Skeletal muscle tissue (tissue), 4 donors: Measurements from ENCODE around the gene FXYD6. TPM values are rescaled to one million over a fixed set of nuclear protein-coding genes. Genes with fewer than 3 reads are reported as not detected.
A peak's percentile ranks its signal among the peaks of the same experiment; 100 is the strongest.

ENCODE experiments used
- H3K27ac ChIP-seq: one replicate; pipeline ENCODE4 v1.7.0; 2013; ENCODE audit warnings: mild to moderate bottlenecking, low read depth, low read length, inconsistent platforms
- H3K27me3 ChIP-seq, 3 donors: one replicate each; pipeline ENCODE4 v1.7.0; 2013; ENCODE audit warnings: low read length in 3 of 3; ENCODE audit not compliant: control insufficient read depth in 3 of 3, insufficient read depth in 3 of 3
- H3K36me3 ChIP-seq, 3 donors: one replicate each; pipeline ENCODE4 v1.7.0; 2013; ENCODE audit warnings: low read length in 3 of 3; ENCODE audit not compliant: control insufficient read depth in 3 of 3, insufficient read depth in 3 of 3
- H3K4me1 ChIP-seq, 3 donors: one replicate each; pipeline ENCODE4 v1.7.0; 2013; ENCODE audit warnings: low read length in 3 of 3, mild to moderate bottlenecking in 3 of 3; ENCODE audit not compliant: control insufficient read depth in 3 of 3, insufficient read depth in 3 of 3
- H3K4me3 ChIP-seq, 3 donors: one replicate each; pipeline ENCODE4 v1.7.0; 2013; ENCODE audit warnings: low read length in 3 of 3
- H3K9ac ChIP-seq, 3 donors: one replicate each; pipeline ENCODE4 v1.7.0; 2013; ENCODE audit warnings: low read length in 3 of 3, mild to moderate bottlenecking in 3 of 3, moderate library complexity in 2 of 3, low read depth in 1 of 3
- H3K9me3 ChIP-seq, 3 donors: one replicate each; pipeline ENCODE4 v1.7.0; 2013; ENCODE audit warnings: low read length in 3 of 3; ENCODE audit not compliant: control insufficient read depth in 3 of 3
- total RNA-seq: library from RNA; depleted of rRNA; stranded (reverse); fragments of >200 nt; gene quantifications from one replicate; pipeline ENCODE4 v1.2.3, GENCODE V29; 2014
- donor health status: Osteomylitis.

Gene FXYD6
- total RNA-seq, 1 donor from 2014 or later: 23.5 TPM

GRCh38 chr11:117834068-117834810 is 42.2 kb downstream of the FXYD6 start:
- H3K36me3 ChIP-seq: peaks cover 0 to 2% (median 0%) of the 10 kb centered on the region in 3 donors
- H3K27ac ChIP-seq: peak overlapping the region; percentile 64
- no peaks in the 10 kb centered on the region for H3K9me3 ChIP-seq
- peak overlapping the region in 1 of 3 donors; percentile 57 for H3K9ac ChIP-seq
- peaks cover 0 to 2% (median 0%) of the 10 kb centered on the region in 3 donors for H3K27me3 ChIP-seq
- peak overlapping the region in 1 of 3 donors; percentile 45 for H3K4me3 ChIP-seq
- H3K4me1 ChIP-seq: peaks cover 11 to 24% (median 24%) of the 10 kb centered on the region in 3 donors

GRCh38 chr11:117833401-117833891 is 43.0 kb downstream of the FXYD6 start:
- peak overlapping the region in 1 of 3 donors; percentile 45 for H3K4me3 ChIP-seq
- H3K27me3 ChIP-seq: peaks cover 0 to 2% (median 0%) of the 10 kb centered on the region in 3 donors
- peaks cover 14 to 32% (median 27%) of the 10 kb centered on the region in 3 donors for H3K4me1 ChIP-seq
- H3K9ac ChIP-seq: peak overlapping the region in 1 of 3 donors; percentile 57
- H3K36me3 ChIP-seq: peaks cover 0 to 2% (median 0%) of the 10 kb centered on the region in 3 donors
- H3K27ac ChIP-seq: peak overlapping the region; percentile 64
- no peaks in the 10 kb centered on the region for H3K9me3 ChIP-seq

- no peaks in the 10 kb centered on the region for H3K9me3 ChIP-seq
- H3K27ac ChIP-seq: no peak overlapping the region
- H3K4me3 ChIP-seq: no peak overlapping the region
- peaks cover 0 to 2% (median 0%) of the 10 kb centered on the region in 3 donors for H3K27me3 ChIP-seq
- no peak overlapping the region for H3K9ac ChIP-seq
- peaks cover 0 to 2% (median 0%) of the 10 kb centered on the region in 3 donors for H3K36me3 ChIP-seq
- H3K4me1 ChIP-seq: peaks cover 14 to 34% (median 27%) of the 10 kb centered on the region in 3 donors
Measured at GRCh38 chr11:117832511-117832910, 43.9 kb downstream of the FXYD6 start.

GRCh38 chr11:117831661-117832415 is 44.6 kb downstream of the FXYD6 start:
- H3K4me1 ChIP-seq: peaks cover 14 to 34% (median 27%) of the 10 kb centered on the region in 3 donors
- H3K27me3 ChIP-seq: peaks cover 0 to 2% (median 0%) of the 10 kb centered on the region in 3 donors
- H3K9me3 ChIP-seq: no peaks in the 10 kb centered on the region
- no peak overlapping the region for H3K4me3 ChIP-seq
- H3K27ac ChIP-seq: no peak overlapping the region
- H3K36me3 ChIP-seq: no peaks in the 10 kb centered on the region
- H3K9ac ChIP-seq: no peak overlapping the region

GRCh38 chr11:117830674-117831351 is 45.6 kb downstream of the FXYD6 start:
- no peak overlapping the region for H3K27ac ChIP-seq
- H3K4me3 ChIP-seq: no peak overlapping the region
- H3K9me3 ChIP-seq: no peaks in the 10 kb centered on the region
- no peak overlapping the region for H3K9ac ChIP-seq
- no peaks in the 10 kb centered on the region for H3K27me3 ChIP-seq
- H3K36me3 ChIP-seq: no peaks in the 10 kb centered on the region
- H3K4me1 ChIP-seq: peaks cover 14 to 30% (median 27%) of the 10 kb centered on the region in 3 donors

GRCh38 chr11:117830072-117830471 is 46.4 kb downstream of the FXYD6 start:
- Histone ChIP-seq H3K27me3 (no peaks in the 10 kb centered on the region), H3K36me3 (no peaks in the 10 kb centered on the region), H3K27ac (no peak overlapping the region), H3K9ac (no peak overlapping the region), H3K4me1 (peaks cover 16 to 37% (median 31%) of the 10 kb centered on the region in 3 donors), H3K9me3 (no peaks in the 10 kb centered on the region), H3K4me3 (no peak overlapping the region)

GRCh38 chr11:117829369-117829725 is 47.1 kb downstream of the FXYD6 start:
- Histone ChIP-seq H3K27ac (no peak overlapping the region), H3K4me1 (peaks cover 20 to 44% (median 36%) of the 10 kb centered on the region in 3 donors), H3K9ac (no peak overlapping the region)

GRCh38 chr11:117828611-117829368 is 47.7 kb downstream of the FXYD6 start:
- no peaks in the 10 kb centered on the region for H3K27me3 ChIP-seq
- no peak overlapping the region for H3K27ac ChIP-seq
- H3K4me1 ChIP-seq: peaks cover 19 to 45% (median 36%) of the 10 kb centered on the region in 3 donors

More at GRCh38 chr11:117829369-117829725, 47.1 kb downstream of the FXYD6 start:
- Histone ChIP-seq H3K4me3 (no peak overlapping the region), H3K36me3 (no peaks in the 10 kb centered on the region), H3K27me3 (no peaks in the 10 kb centered on the region), H3K9me3 (no peaks in the 10 kb centered on the region)

More at GRCh38 chr11:117828611-117829368, 47.7 kb downstream of the FXYD6 start:
- Histone ChIP-seq H3K9ac (peak overlapping the region in 1 of 3 donors; percentile 16), H3K9me3 (no peaks in the 10 kb centered on the region), H3K36me3 (no peaks in the 10 kb centered on the region), H3K4me3 (no peak overlapping the region)
